Choroid plexus epithelial cell (primary cell): ENCODE results near the gene MED25.

ENCODE experiments used
- DNase-seq: peaks from one replicate; pipeline ENCODE4 v3.0.0-alpha.2; 2010; ENCODE audit warnings: low read depth
- H3K4me3 ChIP-seq: 2 replicates; pipeline ENCODE4 v1.5.1; 2011; ENCODE audit warnings: low read depth, mild to moderate bottlenecking, control low read depth, low read length, moderate library complexity
- TF ChIP-seq, protein P1 (sequence below): conservative IDR thresholded peaks from 2 replicates; pipeline ENCODE4 v1.5.1; 2011; ENCODE audit warnings: low read depth, mild to moderate bottlenecking, control low read depth, inconsistent platforms, low read length, moderate library complexity

MED25 gene

GRCh38 chr19:49873129-49873521 is 55.0 kb downstream of the MED25 start:
- TF ChIP-seq, protein P1, sequence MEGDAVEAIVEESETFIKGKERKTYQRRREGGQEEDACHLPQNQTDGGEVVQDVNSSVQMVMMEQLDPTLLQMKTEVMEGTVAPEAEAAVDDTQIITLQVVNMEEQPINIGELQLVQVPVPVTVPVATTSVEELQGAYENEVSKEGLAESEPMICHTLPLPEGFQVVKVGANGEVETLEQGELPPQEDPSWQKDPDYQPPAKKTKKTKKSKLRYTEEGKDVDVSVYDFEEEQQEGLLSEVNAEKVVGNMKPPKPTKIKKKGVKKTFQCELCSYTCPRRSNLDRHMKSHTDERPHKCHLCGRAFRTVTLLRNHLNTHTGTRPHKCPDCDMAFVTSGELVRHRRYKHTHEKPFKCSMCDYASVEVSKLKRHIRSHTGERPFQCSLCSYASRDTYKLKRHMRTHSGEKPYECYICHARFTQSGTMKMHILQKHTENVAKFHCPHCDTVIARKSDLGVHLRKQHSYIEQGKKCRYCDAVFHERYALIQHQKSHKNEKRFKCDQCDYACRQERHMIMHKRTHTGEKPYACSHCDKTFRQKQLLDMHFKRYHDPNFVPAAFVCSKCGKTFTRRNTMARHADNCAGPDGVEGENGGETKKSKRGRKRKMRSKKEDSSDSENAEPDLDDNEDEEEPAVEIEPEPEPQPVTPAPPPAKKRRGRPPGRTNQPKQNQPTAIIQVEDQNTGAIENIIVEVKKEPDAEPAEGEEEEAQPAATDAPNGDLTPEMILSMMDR: no peak
- H3K4me3 ChIP-seq: no peak overlapping the region
- no peak for DNase-seq

DNA sequence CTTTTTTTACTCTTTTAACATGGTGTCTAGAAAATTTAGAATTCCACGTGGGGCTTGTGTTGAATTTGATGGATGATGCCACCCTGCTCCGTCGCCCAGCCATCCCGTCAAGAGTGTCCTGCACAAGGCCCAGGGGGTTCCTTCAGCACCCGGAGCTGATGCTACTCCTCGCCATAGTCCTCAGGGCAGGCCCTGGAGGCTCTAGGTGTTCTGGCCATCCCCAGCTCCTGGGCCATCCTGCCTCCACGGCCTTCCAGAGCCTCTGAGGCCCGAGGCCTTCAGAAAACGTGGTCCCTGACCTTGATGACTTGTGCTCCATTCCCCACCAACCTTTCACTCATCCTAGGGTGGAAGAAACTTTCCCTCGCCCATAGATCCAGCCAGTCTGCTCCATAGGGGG is 55.7 kb downstream of the MED25 start:
- DNase-seq: no peak
- no peak overlapping the region for H3K4me3 ChIP-seq
- TF ChIP-seq, protein P1: no peak

GRCh38 chr19:49874503-49875157 is 56.5 kb downstream of the MED25 start:
- TF ChIP-seq, protein P1: no peak
- H3K4me3 ChIP-seq: no peak overlapping the region
- no peak for DNase-seq

DNA sequence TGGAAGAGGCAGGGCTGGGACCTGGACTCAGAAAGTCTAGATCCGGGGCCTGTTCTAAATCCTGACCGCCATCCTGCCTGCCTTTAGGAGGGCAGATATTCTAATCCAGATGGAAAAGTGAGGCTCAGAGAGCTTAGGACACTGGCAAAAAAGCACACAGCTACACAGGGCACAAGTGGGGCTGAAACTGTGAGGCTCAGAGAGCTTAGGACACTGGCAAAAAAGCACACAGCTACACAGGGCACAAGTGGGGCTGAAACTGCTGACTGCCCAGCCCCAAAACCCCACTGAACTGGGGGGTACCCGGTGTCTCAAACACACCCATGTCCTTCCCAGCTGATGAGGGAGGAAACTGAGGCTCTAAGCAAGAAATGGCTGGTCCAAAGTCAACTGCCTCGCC is 57.1 kb downstream of the MED25 start:
- DNase-seq: no peak
- TF ChIP-seq, protein P1: no peak
- H3K4me3 ChIP-seq: peak overlapping the region; percentile 100

DNA sequence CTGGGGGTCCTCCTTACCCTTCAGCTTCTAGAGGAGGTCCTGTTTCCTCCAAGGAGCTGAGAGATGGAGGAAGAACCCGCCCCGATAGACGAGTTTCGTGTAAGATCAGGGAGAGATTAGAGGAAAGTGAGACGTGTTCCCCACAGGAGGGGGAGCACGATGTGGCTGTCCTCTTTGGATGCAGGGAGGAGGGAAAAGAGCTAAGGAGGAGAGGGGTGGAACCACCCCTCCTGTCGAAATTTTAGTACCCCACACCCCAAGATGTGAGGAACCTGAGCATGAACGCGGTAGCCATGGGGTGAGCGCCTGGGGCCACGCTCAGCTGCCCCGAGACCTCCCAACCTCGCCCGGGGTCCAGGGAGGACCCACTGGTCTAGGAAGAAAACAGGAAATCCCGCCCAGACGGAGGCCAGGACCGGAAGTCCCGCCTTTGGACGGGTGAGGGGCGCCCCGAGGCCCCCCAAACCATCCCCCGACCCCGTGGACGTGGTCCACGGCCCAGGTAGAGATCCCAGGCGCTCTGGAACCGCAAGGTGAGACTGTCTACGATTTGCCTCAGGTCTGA is 57.9 kb downstream of the MED25 start:
- TF ChIP-seq, protein P1: no peak
- DNase-seq: peak; percentile 50
- H3K4me3 ChIP-seq: peak overlapping the region; percentile 100

DNA sequence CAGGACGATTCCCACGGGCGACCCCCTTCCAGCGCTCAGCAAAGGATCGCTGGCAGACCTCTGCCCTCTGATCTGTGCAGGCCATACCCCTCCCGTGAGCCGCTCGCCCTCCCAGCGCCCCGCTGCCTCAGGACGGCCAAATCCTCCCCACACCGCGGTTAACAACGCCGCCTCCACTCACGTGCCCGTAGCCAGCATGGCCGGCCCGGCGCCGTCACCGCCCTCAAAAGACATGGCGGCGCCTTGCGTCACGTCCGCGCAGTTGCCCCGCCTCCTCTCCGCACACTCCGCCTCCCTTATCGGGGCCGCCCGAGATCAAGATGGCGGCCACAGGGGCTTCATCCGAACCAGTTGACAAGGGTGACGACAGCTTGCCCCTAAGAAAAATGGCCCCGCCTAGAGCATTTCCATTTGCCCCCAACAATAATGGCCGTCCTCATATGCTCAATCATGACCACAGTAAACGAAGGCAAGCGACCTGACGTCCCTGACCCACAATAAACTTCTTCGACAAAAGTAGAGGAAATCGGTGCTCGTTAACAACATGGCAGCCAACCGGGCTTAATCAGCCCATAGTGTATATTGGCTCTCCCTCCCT is 58.4 kb downstream of the MED25 start:
- TF ChIP-seq, protein P1: no peak
- DNase-seq: peak; percentile 100
- H3K4me3 ChIP-seq: peak overlapping the region; percentile 100
